GM12865 (cell line): ENCODE measurements around the gene FAM110D.

Experiments
- DNase-seq: peaks from one replicate; pipeline ENCODE4 v3.0.0; 2010; ENCODE audit warnings: low read depth
- H3K4me3 ChIP-seq: 2 replicates; pipeline ENCODE4 v1.5.1; 2011; ENCODE audit warnings: mild to moderate bottlenecking, low read depth, low read length, control low read depth
- CTCF ChIP-seq: IDR thresholded peaks from 2 replicates; pipeline ENCODE4 v1.5.1; 2011; ENCODE audit warnings: low read length, control low read depth, low read depth, inconsistent platforms; ENCODE audit not compliant: insufficient read depth; ENCODE audit errors: missing control alignments

FAM110D gene

GRCh38 chr1:26145960-26146294, 13.0 kb upstream of the FAM110D start:
- TF ChIP-seq CTCF = no peak
- no peak for DNase-seq
- H3K4me3 ChIP-seq = no peak overlapping the region

DNA sequence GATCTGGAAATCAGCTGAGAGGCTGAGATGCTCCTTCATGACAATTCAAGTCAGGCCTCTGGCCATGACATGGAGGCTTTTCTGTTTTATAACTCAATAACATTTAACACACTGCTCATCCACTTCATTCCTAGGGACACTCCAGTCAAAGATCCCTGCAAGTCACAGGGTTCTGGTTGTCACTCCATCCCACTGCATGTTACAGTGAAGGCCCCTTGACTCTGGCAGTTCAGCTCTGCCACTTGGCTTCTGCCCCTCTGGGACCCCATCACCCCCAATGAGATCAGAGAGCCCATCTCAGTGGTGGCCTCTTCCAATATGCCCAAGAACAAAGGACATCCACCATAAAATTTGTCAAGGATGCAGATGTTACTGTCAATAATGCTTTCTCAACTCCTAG, 10.0 kb upstream of the FAM110D start:
- no peak for DNase-seq
- TF ChIP-seq CTCF = no peak
- no peak overlapping the region for H3K4me3 ChIP-seq

DNA sequence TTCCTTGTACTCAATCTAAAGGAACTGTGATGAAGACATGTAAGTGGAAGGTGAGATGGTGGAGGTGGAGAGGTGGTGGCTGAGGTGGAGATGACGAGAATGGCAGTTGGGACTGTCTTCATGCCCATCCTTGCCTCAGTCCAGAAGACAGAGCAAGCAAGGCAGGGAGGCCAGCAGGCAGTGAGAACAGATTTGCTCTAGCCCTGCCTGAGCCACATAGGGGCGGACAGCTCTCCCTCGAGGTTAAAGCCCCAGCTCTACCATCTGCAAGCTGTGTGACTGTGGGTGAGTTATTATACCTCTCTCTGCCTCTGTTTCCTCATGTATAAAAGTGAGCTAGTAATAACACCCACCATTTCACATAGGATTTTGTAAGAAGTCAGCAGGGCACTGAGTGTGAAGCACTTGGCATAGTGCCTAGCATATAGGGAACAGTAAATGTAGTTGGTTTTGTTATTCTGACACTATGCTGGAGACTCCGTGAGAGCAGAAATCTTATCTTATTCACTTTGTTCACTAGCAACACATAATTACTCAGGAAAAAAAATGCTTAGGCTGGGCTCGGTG, 4.8 kb upstream of the FAM110D start:
- no peak for TF ChIP-seq CTCF
- no peak for DNase-seq
- H3K4me3 ChIP-seq = no peak overlapping the region

DNA sequence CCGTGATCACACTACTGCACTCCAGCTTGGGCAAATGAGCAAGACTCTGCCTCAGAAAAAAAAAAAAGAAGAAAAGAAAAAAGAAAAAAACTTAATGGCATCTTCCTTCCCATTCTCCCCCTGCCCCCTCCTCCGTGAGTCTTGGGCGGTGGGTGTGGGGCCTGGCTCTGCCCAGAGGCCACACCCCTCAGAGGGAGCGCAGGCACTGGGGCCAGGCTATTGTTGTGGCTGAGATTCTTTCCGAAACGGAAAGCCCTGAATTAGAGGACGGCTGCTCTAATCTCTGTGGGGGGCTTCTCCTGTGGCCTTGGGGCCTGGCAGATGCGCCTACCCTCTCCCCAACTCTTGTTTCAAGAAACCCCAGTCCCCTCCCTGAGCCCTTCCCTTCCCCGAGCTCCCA, 4.1 kb upstream of the FAM110D start:
- TF ChIP-seq CTCF = no peak
- DNase-seq = no peak
- no peak overlapping the region for H3K4me3 ChIP-seq

DNA sequence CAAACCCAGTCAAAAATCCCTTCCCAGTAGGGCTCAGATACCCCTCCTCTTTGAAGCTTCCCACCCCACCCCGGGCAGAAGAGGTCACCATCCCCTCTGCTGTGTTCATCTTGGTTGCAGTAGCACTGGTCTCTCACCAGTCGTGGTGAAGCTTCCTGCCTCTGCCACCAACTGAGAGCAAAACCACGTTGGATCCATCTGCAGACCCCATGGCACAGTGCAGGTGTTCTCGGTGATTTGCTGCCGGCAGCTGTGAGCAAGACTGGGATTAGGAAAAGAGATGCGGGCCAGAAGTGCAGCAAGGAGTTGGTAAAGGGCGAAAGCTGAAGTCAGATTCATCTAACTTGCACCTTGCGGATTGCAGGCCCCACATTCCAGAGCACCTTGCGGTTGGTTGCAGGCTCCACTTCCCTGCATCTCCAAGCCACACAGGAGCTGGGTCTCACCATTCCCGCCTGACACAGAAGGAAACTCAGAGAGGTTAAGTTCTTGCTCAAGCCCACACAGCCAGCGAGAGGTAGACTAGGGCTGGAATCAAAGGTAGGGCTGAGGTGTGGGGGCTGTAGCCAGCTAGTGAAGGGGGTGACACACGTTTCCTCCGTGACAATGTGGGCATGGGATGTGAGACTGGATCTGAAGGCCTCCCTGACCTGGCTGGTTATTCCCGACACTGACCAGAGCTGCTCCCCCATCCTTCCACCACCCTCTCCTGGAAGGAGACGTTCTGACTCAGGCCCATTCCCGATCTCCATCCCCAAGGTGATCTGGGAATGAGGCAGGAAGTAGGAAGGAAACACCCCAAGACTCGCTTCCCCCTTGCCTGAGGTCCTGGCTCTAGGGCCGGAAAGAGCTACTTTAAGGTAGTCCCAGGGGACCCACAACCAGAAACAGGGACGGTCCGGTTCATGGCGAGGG, 3.3 kb upstream of the FAM110D start:
- TF ChIP-seq CTCF = no peak
- no peak overlapping the region for H3K4me3 ChIP-seq
- no peak for DNase-seq

GRCh38 chr1:26156285-26157038, 2.4 kb upstream of the FAM110D start:
- H3K4me3 ChIP-seq = no peak overlapping the region
- DNase-seq = no peak
- TF ChIP-seq CTCF = no peak
